Loucy (cell line): ENCODE measurements around the gene LEP.
"Not testable (repeated sequence)": the region's sequence is repeated elsewhere in the genome, so short reads cannot be mapped to it uniquely, and the experiment has no call there.

Experiments used
- CTCF ChIP-seq: fragments of 200-600 bp; sonication (generic); conservative IDR thresholded peaks from 2 replicates; pipeline ENCODE4 v1.5.1; 2014; ENCODE audit warnings: mild to moderate bottlenecking, antibody characterized with exemption, low read length
- EZH2phosphoT487 ChIP-seq: fragments of 200-600 bp; IDR thresholded peaks from 2 replicates; pipeline ENCODE4 v1.6.1; 2018; ENCODE audit warnings: antibody characterized with exemption, mild to moderate bottlenecking, moderate library complexity, borderline replicate concordance

- not testable (repeated sequence) for TF ChIP-seq CTCF, EZH2phosphoT487
Observed at GRCh38 chr7:128298004-128298403, 56.9 kb downstream of the LEP start.
